PC-3 (cell line): Measurements from ENCODE around the gene ARHGEF2.

Source experiments
- CTCF ChIP-seq: fragments of 300-600 bp; sonication (generic); conservative IDR thresholded peaks from 2 replicates; pipeline ENCODE4 v1.5.1; 2017; ENCODE audit warnings: antibody characterized with exemption, low read depth, mild to moderate bottlenecking, low read length
- EZH2 ChIP-seq: fragments of 300-600 bp; sonication (generic); IDR thresholded peaks from one replicate; pipeline ENCODE4 v1.6.1; 2017; ENCODE audit warnings: antibody characterized with exemption, mild to moderate bottlenecking, low read length; ENCODE audit not compliant: unreplicated experiment
- EZH2phosphoT487 ChIP-seq: fragments of 300-600 bp; sonication (generic); IDR thresholded peaks from 2 replicates; pipeline ENCODE4 v1.6.1; 2018; ENCODE audit warnings: mild to moderate bottlenecking, antibody characterized with exemption, low read length, borderline replicate concordance

- TF ChIP-seq CTCF (peak; percentile 16; the same call in 1 of the 2 replicates), EZH2 (no peak), EZH2phosphoT487 (no peak)
Observed at GRCh38 chr1:156014829-156015228, 36.5 kb upstream of the ARHGEF2 start.
